ENCODE data around the gene METTL2A.
A peak's percentile ranks its signal among the peaks of the same experiment; 100 is the strongest.
"Not testable (repeated sequence)": the region's sequence is repeated elsewhere in the genome, so short reads cannot be mapped to it uniquely, and the experiment has no call there.

METTL2A gene

GRCh38 chr17:62423647-62424461 is at the start of gene METTL2A:
METTL2A (plus strand) TSS chr17:62423897; CDS start chr17:62423903, 6 bp downstream.
- DNase-seq: peak; percentile 87

GRCh38 chr17:62380253-62380652 is 43.4 kb upstream of the METTL2A start, which contains the start of gene EFCAB3:
EFCAB3 (plus strand) TSS chr17:62380553; CDS start chr17:62382980, 2,427 bp downstream.
- no peak for DNase-seq

GRCh38 chr17:62381561-62381960 is 42.1 kb upstream of the METTL2A start:
- no peak for DNase-seq

GRCh38 chr17:62388856-62389255 is 34.8 kb upstream of the METTL2A start:
- DNase-seq: no peak

- no peak for DNase-seq
Observed at GRCh38 chr17:62392908-62393307, 30.8 kb upstream of the METTL2A start.

GRCh38 chr17:62398891-62399290 is 24.8 kb upstream of the METTL2A start:
- no peak for DNase-seq

GRCh38 chr17:62405451-62405850 is 18.2 kb upstream of the METTL2A start:
- DNase-seq: no peak

- DNase-seq: not testable (repeated sequence)
Observed at GRCh38 chr17:62413090-62413489, 10.6 kb upstream of the METTL2A start.

GRCh38 chr17:62426214-62426613 is 2.5 kb downstream of the METTL2A start:
- DNase-seq: not testable (repeated sequence)

- not testable (repeated sequence) for DNase-seq
Observed at GRCh38 chr17:62435251-62435650, 11.6 kb downstream of the METTL2A start.

GRCh38 chr17:62441181-62441580 is 17.5 kb downstream of the METTL2A start:
- peak; percentile 70 for DNase-seq

- no peak for DNase-seq
Observed at GRCh38 chr17:62444063-62444462, 20.4 kb downstream of the METTL2A start.

GRCh38 chr17:62445791-62446190 is 22.1 kb downstream of the METTL2A start:
- not testable (repeated sequence) for DNase-seq

- DNase-seq: peak; percentile 84
Observed at GRCh38 chr17:62452195-62452594, 28.5 kb downstream of the METTL2A start.

- not testable (repeated sequence) for DNase-seq
Observed at GRCh38 chr17:62453041-62453440, 29.3 kb downstream of the METTL2A start.

- not testable (repeated sequence) for DNase-seq
Observed at GRCh38 chr17:62453656-62454055, 30.0 kb downstream of the METTL2A start.

- DNase-seq: not testable (repeated sequence)
Observed at GRCh38 chr17:62454111-62454510, 30.4 kb downstream of the METTL2A start.

GRCh38 chr17:62456016-62456415 is 32.3 kb downstream of the METTL2A start:
- DNase-seq: no peak

GRCh38 chr17:62458483-62458882 is 34.8 kb downstream of the METTL2A start:
- DNase-seq: not testable (repeated sequence)

- not testable (repeated sequence) for DNase-seq
Observed at GRCh38 chr17:62464422-62464821, 40.7 kb downstream of the METTL2A start.

GRCh38 chr17:62465271-62465670 is 41.6 kb downstream of the METTL2A start:
- not testable (repeated sequence) for DNase-seq

GRCh38 chr17:62470666-62471379 is 47.1 kb downstream of the METTL2A start:
- peak; percentile 54 for DNase-seq

- DNase-seq: not testable (repeated sequence)
Observed at GRCh38 chr17:62471380-62471880, 47.7 kb downstream of the METTL2A start.

All from inflammatory macrophage treated with lipopolysaccharide for 4 hours (primary cell).